Measurements from ENCODE around the gene DCAF7. TPM values are rescaled to one million over a fixed set of nuclear protein-coding genes. Genes with fewer than 3 reads are reported as not detected.
A peak's percentile ranks its signal among the peaks of the same experiment; 100 is the strongest.

DCAF7 gene
- total RNA-seq, 4 donors from 2014 or later, result 32.2 to 65.3 (median 48.9) TPM

GRCh38 chr17:63622574-63623390 is 72.5 kb downstream of the DCAF7 start:
- Histone ChIP-seq H3K9me3 (no peaks in the 10 kb centered on the region), H3K4me3 (peak overlapping the region; percentile 73 to 94 (median 77)), H3K36me3 (no peaks in the 10 kb centered on the region), H3K4me1 (peaks cover 0 to 27% (median 5%) of the 10 kb centered on the region in 4 donors), H3K27me3 (no peaks in the 10 kb centered on the region), H3K27ac (peak overlapping the region; percentile 80 to 98 (median 86))
- peak; percentile 46 to 87 (median 84) for DNase-seq
- TF ChIP-seq CTCF (IDR thresholded peaks at IDR 0.05) (no peak), POLR2A (IDR thresholded peaks at IDR 0.05) (peak in 1 of 2 donors; percentile 42)

GRCh38 chr17:63623786-63624530 is 73.7 kb downstream of the DCAF7 start:
- H3K4me1 ChIP-seq, result peaks cover 0 to 27% (median 5%) of the 10 kb centered on the region in 4 donors
- no peak for TF ChIP-seq CTCF (IDR thresholded peaks at IDR 0.05)
- TF ChIP-seq POLR2A (IDR thresholded peaks at IDR 0.05), result no peak

GRCh38 chr17:63624531-63624880 is 74.2 kb downstream of the DCAF7 start:
- no peaks in the 10 kb centered on the region for H3K9me3 ChIP-seq
- no peaks in the 10 kb centered on the region for H3K27me3 ChIP-seq
- no peak overlapping the region for H3K4me3 ChIP-seq
- no peak overlapping the region for H3K27ac ChIP-seq
- no peaks in the 10 kb centered on the region for H3K36me3 ChIP-seq
- H3K4me1 ChIP-seq, result peaks cover 0 to 27% (median 5%) of the 10 kb centered on the region in 4 donors
- DNase-seq, result no peak
- TF ChIP-seq POLR2A (IDR thresholded peaks at IDR 0.05) (no peak), CTCF (IDR thresholded peaks at IDR 0.05) (no peak)

More at GRCh38 chr17:63623786-63624530, 73.7 kb downstream of the DCAF7 start:
- Histone ChIP-seq H3K9me3 (no peaks in the 10 kb centered on the region), H3K27me3 (no peaks in the 10 kb centered on the region), H3K4me3 (peak overlapping the region in 3 of 4 donors; percentile 77 to 94 (median 77)), H3K36me3 (no peaks in the 10 kb centered on the region), H3K27ac (peak overlapping the region in 2 of 4 donors; percentile 38 to 98)
- no peak for DNase-seq

GRCh38 chr17:63626551-63627180 is 76.4 kb downstream of the DCAF7 start:
- Histone ChIP-seq H3K9me3 (no peaks in the 10 kb centered on the region), H3K4me1 (peaks cover 0 to 27% (median 5%) of the 10 kb centered on the region in 4 donors), H3K27me3 (no peaks in the 10 kb centered on the region), H3K4me3 (no peak overlapping the region), H3K27ac (no peak overlapping the region), H3K36me3 (no peaks in the 10 kb centered on the region)
- DNase-seq, result no peak
- TF ChIP-seq POLR2A (IDR thresholded peaks at IDR 0.05) (no peak), CTCF (IDR thresholded peaks at IDR 0.05) (no peak)

GRCh38 chr17:63629627-63630026 is 79.3 kb downstream of the DCAF7 start:
- no peak overlapping the region for H3K4me3 ChIP-seq
- H3K4me1 ChIP-seq, result peaks cover 0 to 19% (median 2%) of the 10 kb centered on the region in 4 donors
- no peaks in the 10 kb centered on the region for H3K27me3 ChIP-seq
- DNase-seq, result no peak
- H3K36me3 ChIP-seq, result peaks cover 0 to 8% (median 0%) of the 10 kb centered on the region in 3 donors
- H3K27ac ChIP-seq, result no peak overlapping the region
- H3K9me3 ChIP-seq, result no peaks in the 10 kb centered on the region
- TF ChIP-seq CTCF (IDR thresholded peaks at IDR 0.05) (no peak), POLR2A (IDR thresholded peaks at IDR 0.05) (no peak)

Measured in Peyer's patch (tissue), 4 donors.